ENCODE measurements around the gene ELFN2. TPM values are rescaled to one million over a fixed set of nuclear protein-coding genes. Genes with fewer than 3 reads are reported as not detected.

ELFN2 gene
- polyA plus RNA-seq, 1 donor from 2014 or later: 4.4 TPM

- H3K4me2 ChIP-seq (ENCODE audit: low read length): no peak overlapping the region
- H3F3A ChIP-seq (ENCODE audit: insufficient read depth, low read length, poor library complexity, severe bottlenecking): no peaks in the 10 kb centered on the region
- no peak overlapping the region for H2AFZ ChIP-seq (ENCODE audit: low read depth, low read length)
- no peak overlapping the region for H3K9ac ChIP-seq (ENCODE audit: low read length)
- no peak overlapping the region for H3K27ac ChIP-seq (ENCODE audit: low read length)
- no peaks in the 10 kb centered on the region for H3K36me3 ChIP-seq (ENCODE audit: insufficient read depth, low read length)
- no peaks in the 10 kb centered on the region for H3K9me3 ChIP-seq (ENCODE audit: low read length)
- H3K79me2 ChIP-seq (replicated peaks; ENCODE audit: insufficient read depth, low read length): no peaks in the 10 kb centered on the region
- H4K20me1 ChIP-seq (ENCODE audit: insufficient read depth): no peaks in the 10 kb centered on the region
- H3K9me2 ChIP-seq (ENCODE audit: insufficient read depth, low read length): no peaks in the 10 kb centered on the region
- no peak overlapping the region for H3K4me3 ChIP-seq (ENCODE audit: low read length)
- no peaks in the 10 kb centered on the region for H3K27me3 ChIP-seq (ENCODE audit: insufficient read depth, low read depth, low read length)
- TF ChIP-seq, protein P1, sequence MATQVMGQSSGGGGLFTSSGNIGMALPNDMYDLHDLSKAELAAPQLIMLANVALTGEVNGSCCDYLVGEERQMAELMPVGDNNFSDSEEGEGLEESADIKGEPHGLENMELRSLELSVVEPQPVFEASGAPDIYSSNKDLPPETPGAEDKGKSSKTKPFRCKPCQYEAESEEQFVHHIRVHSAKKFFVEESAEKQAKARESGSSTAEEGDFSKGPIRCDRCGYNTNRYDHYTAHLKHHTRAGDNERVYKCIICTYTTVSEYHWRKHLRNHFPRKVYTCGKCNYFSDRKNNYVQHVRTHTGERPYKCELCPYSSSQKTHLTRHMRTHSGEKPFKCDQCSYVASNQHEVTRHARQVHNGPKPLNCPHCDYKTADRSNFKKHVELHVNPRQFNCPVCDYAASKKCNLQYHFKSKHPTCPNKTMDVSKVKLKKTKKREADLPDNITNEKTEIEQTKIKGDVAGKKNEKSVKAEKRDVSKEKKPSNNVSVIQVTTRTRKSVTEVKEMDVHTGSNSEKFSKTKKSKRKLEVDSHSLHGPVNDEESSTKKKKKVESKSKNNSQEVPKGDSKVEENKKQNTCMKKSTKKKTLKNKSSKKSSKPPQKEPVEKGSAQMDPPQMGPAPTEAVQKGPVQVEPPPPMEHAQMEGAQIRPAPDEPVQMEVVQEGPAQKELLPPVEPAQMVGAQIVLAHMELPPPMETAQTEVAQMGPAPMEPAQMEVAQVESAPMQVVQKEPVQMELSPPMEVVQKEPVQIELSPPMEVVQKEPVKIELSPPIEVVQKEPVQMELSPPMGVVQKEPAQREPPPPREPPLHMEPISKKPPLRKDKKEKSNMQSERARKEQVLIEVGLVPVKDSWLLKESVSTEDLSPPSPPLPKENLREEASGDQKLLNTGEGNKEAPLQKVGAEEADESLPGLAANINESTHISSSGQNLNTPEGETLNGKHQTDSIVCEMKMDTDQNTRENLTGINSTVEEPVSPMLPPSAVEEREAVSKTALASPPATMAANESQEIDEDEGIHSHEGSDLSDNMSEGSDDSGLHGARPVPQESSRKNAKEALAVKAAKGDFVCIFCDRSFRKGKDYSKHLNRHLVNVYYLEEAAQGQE (IDR thresholded peaks at IDR 0.05; ENCODE audit: borderline replicate concordance): no peak
- TF ChIP-seq CTCF (IDR thresholded peaks at IDR 0.05; ENCODE audit: poor library complexity, severe bottlenecking) (no peak), SMC3 (conservative IDR thresholded peaks at IDR 0.05; ENCODE audit: poor library complexity) (no peak)
These were observed 61.3 kb downstream of the ELFN2 start for GRCh38 chr22:37365950-37366349.

DNA sequence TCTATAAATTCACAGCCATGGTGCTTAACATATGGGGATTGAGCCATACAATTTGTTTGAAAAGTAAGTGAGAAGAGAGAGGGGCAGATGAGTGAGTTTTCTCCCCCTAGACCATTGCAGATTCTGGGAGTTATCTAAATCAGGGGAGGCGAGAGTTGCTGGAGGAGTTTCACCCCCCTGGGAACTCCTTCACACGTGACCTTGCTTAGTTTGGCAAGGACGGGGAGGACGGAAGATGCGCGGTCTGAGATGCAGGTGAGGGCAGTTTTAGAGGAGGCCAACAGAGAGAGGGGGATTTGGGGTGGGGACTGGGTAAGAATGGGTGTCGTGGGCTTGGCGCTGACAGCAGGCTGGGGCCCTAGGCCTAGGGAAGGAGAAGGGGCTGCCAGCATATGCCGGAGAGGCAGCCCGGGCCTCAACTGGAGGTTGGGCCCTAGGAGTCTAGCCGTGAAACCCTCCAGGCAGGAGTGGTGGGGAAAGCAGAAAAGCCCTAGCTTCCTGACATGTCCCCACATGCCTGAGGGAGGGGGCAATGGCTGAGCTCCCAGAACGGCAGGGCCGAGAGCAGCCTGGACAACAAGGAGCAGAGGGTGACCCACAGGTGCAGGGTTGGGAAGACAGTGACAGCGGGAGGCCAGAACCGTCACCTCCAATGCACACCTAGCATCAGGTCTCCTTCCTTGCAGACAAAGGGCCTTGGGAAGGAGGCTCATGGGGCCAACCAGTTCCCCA is 63.9 kb downstream of the ELFN2 start:
- no peaks in the 10 kb centered on the region for H3K9me3 ChIP-seq (ENCODE audit: low read length)
- no peak overlapping the region for H2AFZ ChIP-seq (ENCODE audit: low read depth, low read length)
- no peaks in the 10 kb centered on the region for H3F3A ChIP-seq (ENCODE audit: insufficient read depth, low read length, poor library complexity, severe bottlenecking)
- no peak overlapping the region for H3K9ac ChIP-seq (ENCODE audit: low read length)
- no peaks in the 10 kb centered on the region for H3K36me3 ChIP-seq (ENCODE audit: insufficient read depth, low read length)
- H3K27ac ChIP-seq (ENCODE audit: low read length): no peak overlapping the region
- no peak overlapping the region for H3K4me3 ChIP-seq (ENCODE audit: low read length)
- no peaks in the 10 kb centered on the region for H3K79me2 ChIP-seq (replicated peaks; ENCODE audit: insufficient read depth, low read length)
- H3K4me2 ChIP-seq (ENCODE audit: low read length): no peak overlapping the region
- no peak for TF ChIP-seq TAF1 (IDR thresholded peaks at IDR 0.05; ENCODE audit: low read depth)
- TF ChIP-seq EP300 (conservative IDR thresholded peaks at IDR 0.05; ENCODE audit: poor library complexity, severe bottlenecking): no peak
- H3K27me3 ChIP-seq (ENCODE audit: insufficient read depth, low read depth, low read length): no peaks in the 10 kb centered on the region
- no peaks in the 10 kb centered on the region for H3K9me2 ChIP-seq (ENCODE audit: insufficient read depth, low read length)
- no peaks in the 10 kb centered on the region for H4K20me1 ChIP-seq (ENCODE audit: insufficient read depth)

GRCh38 chr22:37362621-37363020 is 64.7 kb downstream of the ELFN2 start:
- Histone ChIP-seq H3K36me3 (ENCODE audit: insufficient read depth, low read length) (no peaks in the 10 kb centered on the region), H3K27ac (ENCODE audit: low read length) (no peak overlapping the region), H3F3A (ENCODE audit: insufficient read depth, low read length, poor library complexity, severe bottlenecking) (no peaks in the 10 kb centered on the region), H4K20me1 (ENCODE audit: insufficient read depth) (no peaks in the 10 kb centered on the region), H3K9ac (ENCODE audit: low read length) (no peak overlapping the region), H3K9me3 (ENCODE audit: low read length) (no peaks in the 10 kb centered on the region), H3K4me3 (ENCODE audit: low read length) (no peak overlapping the region), H3K27me3 (ENCODE audit: insufficient read depth, low read depth, low read length) (no peaks in the 10 kb centered on the region), H3K79me2 (replicated peaks; ENCODE audit: insufficient read depth, low read length) (no peaks in the 10 kb centered on the region), H3K4me2 (ENCODE audit: low read length) (no peak overlapping the region), H3K9me2 (ENCODE audit: insufficient read depth, low read length) (no peaks in the 10 kb centered on the region), H2AFZ (ENCODE audit: low read depth, low read length) (no peak overlapping the region)
- TF ChIP-seq TAF1 (IDR thresholded peaks at IDR 0.05; ENCODE audit: low read depth) (no peak), POLR2AphosphoS5 (IDR thresholded peaks at IDR 0.05) (no peak), SMC3 (conservative IDR thresholded peaks at IDR 0.05; ENCODE audit: poor library complexity) (no peak), CTCF (IDR thresholded peaks at IDR 0.05; ENCODE audit: poor library complexity, severe bottlenecking) (no peak), RAD21 (conservative IDR thresholded peaks at IDR 0.05) (no peak), MXI1 (conservative IDR thresholded peaks at IDR 0.05; ENCODE audit: poor library complexity, severe bottlenecking) (no peak), EZH2 (IDR thresholded peaks at IDR 0.05; ENCODE audit: borderline replicate concordance, insufficient read depth, low read length, poor library complexity, severe bottlenecking) (no peak), EP300 (conservative IDR thresholded peaks at IDR 0.05; ENCODE audit: poor library complexity, severe bottlenecking) (no peak)
- TF ChIP-seq, protein P1 (IDR thresholded peaks at IDR 0.05; ENCODE audit: borderline replicate concordance): no peak

Data from neural cell (in vitro differentiated cells).